HEK293T (cell line): Measurements from ENCODE around the gene MIPEP.

Experiments
- BHLHE40 ChIP-seq: fragments of 450-650 bp; IDR thresholded peaks from 2 replicates; pipeline ENCODE4 v1.6.1; 2016; ENCODE audit warnings: mild to moderate bottlenecking, moderate library complexity, borderline replicate concordance
- CTBP1 ChIP-seq: fragments of 450-650 bp; IDR thresholded peaks from 2 replicates; pipeline ENCODE4 v1.6.1; 2016; ENCODE audit warnings: borderline replicate concordance
- FOXK2 ChIP-seq: fragments of 450-650 bp; IDR thresholded peaks from 2 replicates; pipeline ENCODE4 v1.6.1; 2016; ENCODE audit warnings: mild to moderate bottlenecking
- FOXM1 ChIP-seq: fragments of 450-650 bp; IDR thresholded peaks from 2 replicates; pipeline ENCODE4 v1.6.1; 2017; ENCODE audit warnings: mild to moderate bottlenecking, borderline replicate concordance
- L3MBTL2 ChIP-seq: fragments of 450-650 bp; conservative IDR thresholded peaks from 2 replicates; pipeline ENCODE4 v1.6.1; 2016; ENCODE audit warnings: mild to moderate bottlenecking
- NFRKB ChIP-seq: fragments of 450-650 bp; IDR thresholded peaks from 2 replicates; pipeline ENCODE4 v1.6.1; 2016; ENCODE audit warnings: mild to moderate bottlenecking, moderate library complexity
- PKNOX1 ChIP-seq: fragments of 450-650 bp; IDR thresholded peaks from 2 replicates; pipeline ENCODE4 v1.6.1; 2016
- SP1 ChIP-seq: fragments of 450-650 bp; IDR thresholded peaks from 2 replicates; pipeline ENCODE4 v1.6.1; 2017
- SUZ12 ChIP-seq: fragments of 450-650 bp; IDR thresholded peaks from 2 replicates; pipeline ENCODE4 v1.6.1; 2016; ENCODE audit warnings: mild to moderate bottlenecking
- ZNF384 ChIP-seq: fragments of 450-650 bp; IDR thresholded peaks from 2 replicates; pipeline ENCODE4 v1.6.1; 2016

GRCh38 chr13:23934520-23934919, 45.3 kb upstream of the MIPEP start:
- TF ChIP-seq NFRKB (no peak), FOXK2 (no peak), SUZ12 (no peak), PKNOX1 (no peak), ZNF384 (no peak), BHLHE40 (no peak), FOXM1 (no peak), CTBP1 (no peak), SP1 (no peak), L3MBTL2 (no peak)
